Lung (tissue), 12 donors: Measurements from ENCODE around the gene RRP7A. TPM values are rescaled to one million over a fixed set of nuclear protein-coding genes. Genes with fewer than 3 reads are reported as not detected.
"Not testable (repeated sequence)": the region's sequence is repeated elsewhere in the genome, so short reads cannot be mapped to it uniquely, and the experiment has no call there.

Source experiments
- ATAC-seq: fragments of 200-7000 bp; cut with Tn5 transposase; one replicate; pipeline ENCODE4 v1.9.1; 2020; ENCODE audit warnings: moderate number of reproducible peaks; ENCODE audit not compliant: insufficient read depth, low FRiP score
- DNase-seq, 3 donors: peaks; one replicate each; pipeline ENCODE4 v3.0.0-alpha.2; 2013 to 2017
- H3K27ac ChIP-seq, 2 donors: one replicate each; pipeline ENCODE4 v1.5.1; 2013; ENCODE audit warnings: mild to moderate bottlenecking in 2 of 2, moderate library complexity in 2 of 2, control low read depth in 1 of 2, inconsistent platforms in 1 of 2, low read depth in 1 of 2, low read length in 1 of 2
- H3K27me3 ChIP-seq, 3 donors: one replicate each; pipeline ENCODE4 v1.5.1; 2013; ENCODE audit warnings: low read length in 2 of 3; ENCODE audit not compliant: control insufficient read depth in 3 of 3, insufficient read depth in 3 of 3
- H3K36me3 ChIP-seq, 4 donors: one replicate each; pipeline ENCODE4 v1.5.1; 2013; ENCODE audit warnings: low read length in 4 of 4, mild to moderate bottlenecking in 1 of 4, moderate library complexity in 1 of 4; ENCODE audit not compliant: control insufficient read depth in 4 of 4, insufficient read depth in 4 of 4
- H3K4me1 ChIP-seq, 5 donors: one replicate each; pipeline ENCODE4 v1.5.1; 2013; ENCODE audit warnings: low read length in 5 of 5, mild to moderate bottlenecking in 2 of 5, moderate library complexity in 1 of 5; ENCODE audit not compliant: control insufficient read depth in 5 of 5, insufficient read depth in 5 of 5
- H3K4me3 ChIP-seq: one replicate; pipeline ENCODE4 v1.5.1; 2013; ENCODE audit warnings: mild to moderate bottlenecking, control low read depth, moderate library complexity
- H3K9ac ChIP-seq, 2 donors: one replicate each; pipeline ENCODE4 v1.5.1; 2013; ENCODE audit warnings: low read length in 2 of 2, control low read depth in 1 of 2; ENCODE audit not compliant: insufficient read depth in 1 of 2
- H3K9me3 ChIP-seq, 4 donors: one replicate each; pipeline ENCODE4 v1.5.1; 2013; ENCODE audit warnings: low read length in 3 of 4, mild to moderate bottlenecking in 1 of 4, moderate library complexity in 1 of 4; ENCODE audit not compliant: control insufficient read depth in 4 of 4, insufficient read depth in 3 of 4
- CTCF ChIP-seq: IDR thresholded peaks from 2 replicates; pipeline ENCODE4 v1.5.1; 2012; ENCODE audit warnings: mild to moderate bottlenecking; ENCODE audit errors: control extremely low read depth, extremely low read depth
- WGBS, 2 donors: extraction: QIAGEN DNeasy Blood & Tissue Kit; methylation state at CpG; one replicate each; pipeline ENCODE4 v1.1.7; 2013; 5-methylcytosine and 5-hydroxymethylcytosine counted together
- polyA plus RNA-seq, 2 donors: library from polyadenylated mRNA; stranded (reverse); fragments of 200-250 nt; gene quantifications; one replicate each; pipeline ENCODE4 v1.2.1, GENCODE V29; 2013
- total RNA-seq, 2 donors: library from RNA; depleted of rRNA in 1 of 2; stranded (reverse); fragments of >200 nt in 1 of 2; gene quantifications; one replicate each; pipeline ENCODE4 v1.2.1, GENCODE V29; 2014 to 2021
- donor health status: control.
- donor health status: control.
- donor health status: Bipolar disorder and iron deficiency.
- donor health status: healthy.
- donor health status: DM: yes; HTN: yes; CAD: no.

Gene RRP7A
- total and polyA plus RNA-seq, 4 donors, result 10.2 to 35.5 (median 23.4) TPM

- TF ChIP-seq CTCF, result no peak
- no peaks in the 10 kb centered on the region for H3K27me3 ChIP-seq
- no peak overlapping the region for H3K27ac ChIP-seq
- H3K9me3 ChIP-seq, result no peaks in the 10 kb centered on the region
- H3K4me1 ChIP-seq, result peaks cover 0 to 4% (median 0%) of the 10 kb centered on the region in 5 donors
- 86 to 93% methylated on average over 14 of the region's 14 CpGs for WGBS, 2 donors
- no peak overlapping the region for H3K4me3 ChIP-seq
- DNase-seq (no peak), ATAC-seq (no peak)
- peaks cover 0 to 11% (median 5%) of the 10 kb centered on the region in 4 donors for H3K36me3 ChIP-seq
- no peak overlapping the region for H3K9ac ChIP-seq
Observed at GRCh38 chr22:42515896-42516295, 3.7 kb downstream of the RRP7A start.

GRCh38 chr22:42515304-42515703, 4.3 kb downstream of the RRP7A start:
- not testable (repeated sequence) for H3K9me3 ChIP-seq, H3K4me1 ChIP-seq, DNase-seq, H3K27me3 ChIP-seq, H3K4me3 ChIP-seq, H3K9ac ChIP-seq, ATAC-seq, H3K27ac ChIP-seq
- H3K36me3 ChIP-seq, result peaks cover 0 to 11% (median 5%) of the 10 kb centered on the region in 4 donors
- WGBS, 2 donors, result 96% methylated on average over 6 of the region's 8 CpGs

- ATAC-seq, H3K27me3 ChIP-seq, H3K4me3 ChIP-seq, H3K4me1 ChIP-seq, H3K27ac ChIP-seq, H3K9ac ChIP-seq, H3K9me3 ChIP-seq, DNase-seq: not testable (repeated sequence)
- H3K36me3 ChIP-seq, result peaks cover 0 to 11% (median 5%) of the 10 kb centered on the region in 4 donors
- WGBS, 2 donors, result 86 to 94% methylated on average over 13 to 14 of the region's 17 CpGs
Observed at GRCh38 chr22:42514331-42514730, 5.3 kb downstream of the RRP7A start.

DNA sequence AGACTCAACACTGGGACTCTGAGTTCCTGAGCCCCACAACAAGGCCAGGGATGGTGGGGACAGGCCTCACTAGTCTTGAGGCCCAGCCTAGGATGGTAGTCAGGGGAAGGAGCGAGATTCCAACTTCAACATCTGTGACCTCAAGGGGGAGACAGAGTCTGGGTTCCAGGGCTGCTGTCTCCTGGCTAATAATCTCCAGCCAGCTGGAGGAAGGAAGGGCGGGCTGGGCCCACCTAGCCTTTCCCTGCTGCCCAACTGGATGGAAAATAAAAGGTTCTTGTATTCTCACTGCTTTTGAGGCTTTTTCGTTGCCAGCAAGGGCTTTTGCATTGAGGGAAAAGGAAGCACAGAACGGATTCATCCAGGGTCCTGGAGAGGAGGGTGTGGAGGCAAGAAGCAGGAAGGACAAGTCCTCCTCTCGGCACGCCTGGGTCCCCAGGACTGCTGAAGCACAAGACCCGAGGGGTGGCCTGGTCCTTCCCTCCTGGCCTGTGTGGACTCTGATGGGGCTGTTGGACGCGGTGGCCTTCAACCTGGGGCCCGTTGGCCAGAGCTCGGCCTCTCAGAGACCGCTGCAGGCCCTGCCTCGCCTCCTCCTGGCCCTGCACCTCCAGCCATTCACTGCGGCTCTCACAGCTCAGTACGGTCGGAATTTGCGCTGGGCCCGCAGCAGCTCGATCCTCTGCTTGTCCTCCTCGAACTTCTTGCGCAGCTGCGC, 7.2 kb downstream of the RRP7A start:
- WGBS, 2 donors, result 79 to 86% methylated on average over 21 to 22 of the region's 22 CpGs

GRCh38 chr22:42511401-42511891, 8.2 kb downstream of the RRP7A start:
- no peak for ATAC-seq
- H3K4me1 ChIP-seq, result no peaks in the 10 kb centered on the region
- no peak for DNase-seq
- H3K36me3 ChIP-seq, result peaks cover 0 to 11% (median 4%) of the 10 kb centered on the region in 4 donors
- H3K9ac ChIP-seq, result no peak overlapping the region
- WGBS, 2 donors, result 82 to 85% methylated on average over 10 of the region's 10 CpGs
- H3K27me3 ChIP-seq, result no peaks in the 10 kb centered on the region
- H3K9me3 ChIP-seq, result no peaks in the 10 kb centered on the region
- H3K27ac ChIP-seq, result no peak overlapping the region
- H3K4me3 ChIP-seq, result no peak overlapping the region
- no peak for TF ChIP-seq CTCF

More for the DNA sequence above, 7.2 kb downstream of the RRP7A start:
- not testable (repeated sequence) for H3K9ac ChIP-seq, H3K4me3 ChIP-seq, H3K9me3 ChIP-seq, ATAC-seq, H3K27me3 ChIP-seq, H3K4me1 ChIP-seq, H3K27ac ChIP-seq
- DNase-seq, result peak; percentile 38 to 62 (median 42)
- H3K36me3 ChIP-seq, result peaks cover 0 to 11% (median 5%) of the 10 kb centered on the region in 4 donors
